ENCODE measurements around the gene LRP10. TPM values are rescaled to one million over a fixed set of nuclear protein-coding genes. Genes with fewer than 3 reads are reported as not detected.
A peak's percentile ranks its signal among the peaks of the same experiment; 100 is the strongest.

LRP10 gene
- total and polyA plus RNA-seq, 2 experiments from 2014 or later: 161 to 202 TPM

GRCh38 chr14:22898302-22899090, 27.0 kb downstream of the LRP10 start:
- no peaks in the 10 kb centered on the region for H4K20me1 ChIP-seq (ENCODE audit: insufficient read depth)
- peak overlapping the region; percentile 33 for H2AFZ ChIP-seq
- H3K4me2 ChIP-seq (ENCODE audit: unreplicated experiment): peak overlapping the region; percentile 27
- H3K27ac ChIP-seq: peak overlapping the region; percentile 58
- peak; percentile 91 for DNase-seq
- H3K79me2 ChIP-seq (ENCODE audit: insufficient read depth): no peaks in the 10 kb centered on the region
- H3K4me1 ChIP-seq (ENCODE audit: insufficient read depth): peaks cover 23% of the 10 kb centered on the region
- TF ChIP-seq EZH2phosphoT487 (IDR thresholded peaks at IDR 0.05; ENCODE audit: insufficient read depth, low read depth): no peak
- TF ChIP-seq EZH2 (IDR thresholded peaks at IDR 0.05; ENCODE audit: insufficient read depth, poor library complexity, severe bottlenecking): no peak
- in situ Hi-C loops (cut with MboI): no loop called here
- peak overlapping the region; percentile 46 for H3K9ac ChIP-seq
- H3K9me3 ChIP-seq (ENCODE audit: low read depth): no peaks in the 10 kb centered on the region
- H3K36me3 ChIP-seq (ENCODE audit: low read depth): peaks cover 7% of the 10 kb centered on the region; the same call in 1 of the 2 replicates
- H3F3A ChIP-seq (ENCODE audit: insufficient read depth): peaks cover 23% of the 10 kb centered on the region
- 8 to 12% methylated on average over 8 of the region's 8 CpGs for WGBS, 2 experiments (ENCODE audit: low coverage in 1 of 2, low lambda C conversion rate in 2 of 2, missing lambda C conversion rate in 2 of 2)
- H3K27me3 ChIP-seq (replicated peaks; ENCODE audit: insufficient read depth): no peaks in the 10 kb centered on the region
- H3K9me2 ChIP-seq (ENCODE audit: insufficient read depth): no peaks in the 10 kb centered on the region
- H3K4me3 ChIP-seq: no peak overlapping the region

GRCh38 chr14:22900081-22900799, 28.7 kb downstream of the LRP10 start:
- H3K27ac ChIP-seq: no peak overlapping the region
- DNase-seq: peak; percentile 78
- no peak for TF ChIP-seq EZH2 (IDR thresholded peaks at IDR 0.05; ENCODE audit: insufficient read depth, poor library complexity, severe bottlenecking)
- TF ChIP-seq EZH2phosphoT487 (IDR thresholded peaks at IDR 0.05; ENCODE audit: insufficient read depth, low read depth): no peak
- peaks cover 23% of the 10 kb centered on the region for H3K36me3 ChIP-seq (ENCODE audit: low read depth)
- H3K9ac ChIP-seq: no peak overlapping the region
- H4K20me1 ChIP-seq (ENCODE audit: insufficient read depth): no peaks in the 10 kb centered on the region
- H3K9me3 ChIP-seq (ENCODE audit: low read depth): no peaks in the 10 kb centered on the region
- H3K4me3 ChIP-seq: no peak overlapping the region
- in situ Hi-C loops (cut with MboI): no loop called here
- no peaks in the 10 kb centered on the region for H3K9me2 ChIP-seq (ENCODE audit: insufficient read depth)
- no peak overlapping the region for H2AFZ ChIP-seq
- no peaks in the 10 kb centered on the region for H3K79me2 ChIP-seq (ENCODE audit: insufficient read depth)
- H3F3A ChIP-seq (ENCODE audit: insufficient read depth): peaks cover 23% of the 10 kb centered on the region
- H3K4me2 ChIP-seq (ENCODE audit: unreplicated experiment): no peak overlapping the region
- H3K27me3 ChIP-seq (replicated peaks; ENCODE audit: insufficient read depth): no peaks in the 10 kb centered on the region
- WGBS, 2 experiments (ENCODE audit: low coverage in 1 of 2, low lambda C conversion rate in 2 of 2, missing lambda C conversion rate in 2 of 2): 9 to 17% methylated on average over 2 to 3 of the region's 3 CpGs
- H3K4me1 ChIP-seq (ENCODE audit: insufficient read depth): peaks cover 23% of the 10 kb centered on the region

- in situ Hi-C loops (cut with MboI): no loop called here
Observed at GRCh38 chr14:22901799-22902198, 30.3 kb downstream of the LRP10 start.

GRCh38 chr14:22903742-22904087, 32.2 kb downstream of the LRP10 start:
- TF ChIP-seq EZH2 (IDR thresholded peaks at IDR 0.05; ENCODE audit: insufficient read depth, poor library complexity, severe bottlenecking): no peak
- no peak for TF ChIP-seq EZH2phosphoT487 (IDR thresholded peaks at IDR 0.05; ENCODE audit: insufficient read depth, low read depth)
- 89 to 90% methylated on average over 2 of the region's 2 CpGs for WGBS, 2 experiments (ENCODE audit: low coverage in 1 of 2, low lambda C conversion rate in 2 of 2, missing lambda C conversion rate in 2 of 2)

More at GRCh38 chr14:22901799-22902198, 30.3 kb downstream of the LRP10 start:
- Histone ChIP-seq H3K27me3 (replicated peaks; ENCODE audit: insufficient read depth) (no peaks in the 10 kb centered on the region), H3K4me1 (ENCODE audit: insufficient read depth) (peaks cover 23% of the 10 kb centered on the region), H3K36me3 (ENCODE audit: low read depth) (peaks cover 38% of the 10 kb centered on the region), H3K4me3 (no peak overlapping the region), H3K27ac (no peak overlapping the region), H2AFZ (no peak overlapping the region), H3K79me2 (ENCODE audit: insufficient read depth) (no peaks in the 10 kb centered on the region), H3K9ac (no peak overlapping the region), H3K9me3 (ENCODE audit: low read depth) (no peaks in the 10 kb centered on the region), H3K4me2 (ENCODE audit: unreplicated experiment) (no peak overlapping the region), H3F3A (ENCODE audit: insufficient read depth) (peaks cover 23% of the 10 kb centered on the region), H4K20me1 (ENCODE audit: insufficient read depth) (no peaks in the 10 kb centered on the region), H3K9me2 (ENCODE audit: insufficient read depth) (no peaks in the 10 kb centered on the region)
- WGBS, 2 experiments (ENCODE audit: low coverage in 1 of 2, low lambda C conversion rate in 2 of 2, missing lambda C conversion rate in 2 of 2): 94 to 95% methylated on average over 7 of the region's 7 CpGs
- TF ChIP-seq EZH2 (IDR thresholded peaks at IDR 0.05; ENCODE audit: insufficient read depth, poor library complexity, severe bottlenecking) (no peak), EZH2phosphoT487 (IDR thresholded peaks at IDR 0.05; ENCODE audit: insufficient read depth, low read depth) (no peak)
- DNase-seq: no peak

More at GRCh38 chr14:22903742-22904087, 32.2 kb downstream of the LRP10 start:
- Histone ChIP-seq H3K27me3 (replicated peaks; ENCODE audit: insufficient read depth) (no peaks in the 10 kb centered on the region), H4K20me1 (ENCODE audit: insufficient read depth) (no peaks in the 10 kb centered on the region), H2AFZ (no peak overlapping the region), H3K4me3 (no peak overlapping the region), H3K4me1 (ENCODE audit: insufficient read depth) (peaks cover 14% of the 10 kb centered on the region), H3K79me2 (ENCODE audit: insufficient read depth) (no peaks in the 10 kb centered on the region), H3K9me3 (ENCODE audit: low read depth) (no peaks in the 10 kb centered on the region), H3F3A (ENCODE audit: insufficient read depth) (peaks cover 13% of the 10 kb centered on the region), H3K9me2 (ENCODE audit: insufficient read depth) (no peaks in the 10 kb centered on the region), H3K36me3 (ENCODE audit: low read depth) (peaks cover 48% of the 10 kb centered on the region), H3K4me2 (ENCODE audit: unreplicated experiment) (no peak overlapping the region), H3K27ac (no peak overlapping the region), H3K9ac (no peak overlapping the region)
- DNase-seq: no peak
- in situ Hi-C loops (cut with MboI): no loop called here
